Measurements from ENCODE around the gene C8A. TPM values are rescaled to one million over a fixed set of nuclear protein-coding genes. Genes with fewer than 3 reads are reported as not detected.

Gene C8A
- total and polyA plus RNA-seq, 10 of the 15 experiments (the other 5 are each of a cell fraction or from before 2014, with no cell fraction given), result not detected

DNA sequence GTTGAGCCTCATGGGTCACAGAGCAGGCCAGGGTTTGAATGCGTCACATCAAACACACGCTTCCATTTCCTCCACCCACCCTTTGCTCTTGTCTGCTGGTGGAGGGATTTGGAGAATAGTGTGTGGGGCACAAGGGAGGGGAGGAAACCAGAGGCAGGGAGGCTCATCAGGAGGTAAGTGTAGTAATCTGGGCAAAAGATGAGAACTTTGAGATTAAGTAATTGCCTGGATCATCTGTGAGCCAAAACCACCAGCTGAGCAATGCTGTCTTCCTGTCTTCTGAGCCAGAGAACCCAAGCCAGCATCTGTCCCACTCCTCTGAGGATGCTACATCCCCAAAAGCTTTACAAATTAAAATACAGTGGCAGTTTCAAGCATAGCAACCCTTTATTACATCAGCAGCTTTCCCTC, 66.0 kb downstream of the C8A start:
- H3K9me3 ChIP-seq (replicated peaks; ENCODE audit: control insufficient read depth, insufficient read depth, low read length), result no peaks in the 10 kb centered on the region
- CTCF ChIA-PET, result no interaction called here
- no peak overlapping the region for H3K9ac ChIP-seq (ENCODE audit: control insufficient read depth, insufficient read depth, low read length)
- no peaks in the 10 kb centered on the region for H3K36me3 ChIP-seq (ENCODE audit: control insufficient read depth in 2 of 2, insufficient read depth in 2 of 2, low read length in 1 of 2)
- WGBS (ENCODE audit: insufficient coverage, insufficient replicate concordance, low lambda C conversion rate, missing lambda C conversion rate), result 51% methylated on average over 2 of the region's 2 CpGs
- BruUV-seq (replicated peaks), result no TSS peak
- no peaks in the 10 kb centered on the region for H4K20me1 ChIP-seq (ENCODE audit: control insufficient read depth, insufficient read depth)
- in situ Hi-C loops (cut with MboI), result no loop called here
- no peak overlapping the region for H2AFZ ChIP-seq (ENCODE audit: control insufficient read depth, low read depth, low read length)
- no peak for FAIRE-seq
- POLR2A ChIA-PET, result no interaction called here
- intact Hi-C loops (cut with micrococcal nuclease; ENCODE audit: unreplicated experiment), result no loop called here
- no peaks in the 10 kb centered on the region for H3K4me1 ChIP-seq (ENCODE audit: control insufficient read depth, insufficient read depth, low read length)
- RAD21 ChIA-PET (ENCODE audit: unreplicated experiment), result no interaction called here
- no peak overlapping the region for H3K4me3 ChIP-seq
- no peak for ATAC-seq
- no peak for DNase-seq (ENCODE audit: low read depth, low spot score)
- no peaks in the 10 kb centered on the region for H3K79me2 ChIP-seq (ENCODE audit: control insufficient read depth, insufficient read depth, low read length)
- H3K27me3 ChIP-seq (replicated peaks in 1 of 2; ENCODE audit: control insufficient read depth in 2 of 2, insufficient read depth in 2 of 2, low read length in 1 of 2), result no peaks in the 10 kb centered on the region; a peak in 1 of 4 replicates
- no peak overlapping the region for H3K27ac ChIP-seq (ENCODE audit: control insufficient read depth, insufficient read depth)
- TF ChIP-seq TCF7 (IDR thresholded peaks at IDR 0.05; ENCODE audit: borderline replicate concordance) (no peak), SREBF2 (IDR thresholded peaks at IDR 0.05; ENCODE audit: low read length) (no peak), NBN (IDR thresholded peaks at IDR 0.05) (no peak)
- TF ChIP-seq, protein P1, sequence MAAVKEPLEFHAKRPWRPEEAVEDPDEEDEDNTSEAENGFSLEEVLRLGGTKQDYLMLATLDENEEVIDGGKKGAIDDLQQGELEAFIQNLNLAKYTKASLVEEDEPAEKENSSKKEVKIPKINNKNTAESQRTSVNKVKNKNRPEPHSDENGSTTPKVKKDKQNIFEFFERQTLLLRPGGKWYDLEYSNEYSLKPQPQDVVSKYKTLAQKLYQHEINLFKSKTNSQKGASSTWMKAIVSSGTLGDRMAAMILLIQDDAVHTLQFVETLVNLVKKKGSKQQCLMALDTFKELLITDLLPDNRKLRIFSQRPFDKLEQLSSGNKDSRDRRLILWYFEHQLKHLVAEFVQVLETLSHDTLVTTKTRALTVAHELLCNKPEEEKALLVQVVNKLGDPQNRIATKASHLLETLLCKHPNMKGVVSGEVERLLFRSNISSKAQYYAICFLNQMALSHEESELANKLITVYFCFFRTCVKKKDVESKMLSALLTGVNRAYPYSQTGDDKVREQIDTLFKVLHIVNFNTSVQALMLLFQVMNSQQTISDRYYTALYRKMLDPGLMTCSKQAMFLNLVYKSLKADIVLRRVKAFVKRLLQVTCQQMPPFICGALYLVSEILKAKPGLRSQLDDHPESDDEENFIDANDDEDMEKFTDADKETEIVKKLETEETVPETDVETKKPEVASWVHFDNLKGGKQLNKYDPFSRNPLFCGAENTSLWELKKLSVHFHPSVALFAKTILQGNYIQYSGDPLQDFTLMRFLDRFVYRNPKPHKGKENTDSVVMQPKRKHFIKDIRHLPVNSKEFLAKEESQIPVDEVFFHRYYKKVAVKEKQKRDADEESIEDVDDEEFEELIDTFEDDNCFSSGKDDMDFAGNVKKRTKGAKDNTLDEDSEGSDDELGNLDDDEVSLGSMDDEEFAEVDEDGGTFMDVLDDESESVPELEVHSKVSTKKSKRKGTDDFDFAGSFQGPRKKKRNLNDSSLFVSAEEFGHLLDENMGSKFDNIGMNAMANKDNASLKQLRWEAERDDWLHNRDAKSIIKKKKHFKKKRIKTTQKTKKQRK (IDR thresholded peaks at IDR 0.05; ENCODE audit: low read depth, low read length), result no peak
- TF ChIP-seq, protein P2, sequence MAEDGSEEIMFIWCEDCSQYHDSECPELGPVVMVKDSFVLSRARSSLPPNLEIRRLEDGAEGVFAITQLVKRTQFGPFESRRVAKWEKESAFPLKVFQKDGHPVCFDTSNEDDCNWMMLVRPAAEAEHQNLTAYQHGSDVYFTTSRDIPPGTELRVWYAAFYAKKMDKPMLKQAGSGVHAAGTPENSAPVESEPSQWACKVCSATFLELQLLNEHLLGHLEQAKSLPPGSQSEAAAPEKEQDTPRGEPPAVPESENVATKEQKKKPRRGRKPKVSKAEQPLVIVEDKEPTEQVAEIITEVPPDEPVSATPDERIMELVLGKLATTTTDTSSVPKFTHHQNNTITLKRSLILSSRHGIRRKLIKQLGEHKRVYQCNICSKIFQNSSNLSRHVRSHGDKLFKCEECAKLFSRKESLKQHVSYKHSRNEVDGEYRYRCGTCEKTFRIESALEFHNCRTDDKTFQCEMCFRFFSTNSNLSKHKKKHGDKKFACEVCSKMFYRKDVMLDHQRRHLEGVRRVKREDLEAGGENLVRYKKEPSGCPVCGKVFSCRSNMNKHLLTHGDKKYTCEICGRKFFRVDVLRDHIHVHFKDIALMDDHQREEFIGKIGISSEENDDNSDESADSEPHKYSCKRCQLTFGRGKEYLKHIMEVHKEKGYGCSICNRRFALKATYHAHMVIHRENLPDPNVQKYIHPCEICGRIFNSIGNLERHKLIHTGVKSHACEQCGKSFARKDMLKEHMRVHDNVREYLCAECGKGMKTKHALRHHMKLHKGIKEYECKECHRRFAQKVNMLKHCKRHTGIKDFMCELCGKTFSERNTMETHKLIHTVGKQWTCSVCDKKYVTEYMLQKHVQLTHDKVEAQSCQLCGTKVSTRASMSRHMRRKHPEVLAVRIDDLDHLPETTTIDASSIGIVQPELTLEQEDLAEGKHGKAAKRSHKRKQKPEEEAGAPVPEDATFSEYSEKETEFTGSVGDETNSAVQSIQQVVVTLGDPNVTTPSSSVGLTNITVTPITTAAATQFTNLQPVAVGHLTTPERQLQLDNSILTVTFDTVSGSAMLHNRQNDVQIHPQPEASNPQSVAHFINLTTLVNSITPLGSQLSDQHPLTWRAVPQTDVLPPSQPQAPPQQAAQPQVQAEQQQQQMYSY (CRISPR knock-in tag; IDR thresholded peaks at IDR 0.05), result no peak
- TF ChIP-seq, protein P3, sequence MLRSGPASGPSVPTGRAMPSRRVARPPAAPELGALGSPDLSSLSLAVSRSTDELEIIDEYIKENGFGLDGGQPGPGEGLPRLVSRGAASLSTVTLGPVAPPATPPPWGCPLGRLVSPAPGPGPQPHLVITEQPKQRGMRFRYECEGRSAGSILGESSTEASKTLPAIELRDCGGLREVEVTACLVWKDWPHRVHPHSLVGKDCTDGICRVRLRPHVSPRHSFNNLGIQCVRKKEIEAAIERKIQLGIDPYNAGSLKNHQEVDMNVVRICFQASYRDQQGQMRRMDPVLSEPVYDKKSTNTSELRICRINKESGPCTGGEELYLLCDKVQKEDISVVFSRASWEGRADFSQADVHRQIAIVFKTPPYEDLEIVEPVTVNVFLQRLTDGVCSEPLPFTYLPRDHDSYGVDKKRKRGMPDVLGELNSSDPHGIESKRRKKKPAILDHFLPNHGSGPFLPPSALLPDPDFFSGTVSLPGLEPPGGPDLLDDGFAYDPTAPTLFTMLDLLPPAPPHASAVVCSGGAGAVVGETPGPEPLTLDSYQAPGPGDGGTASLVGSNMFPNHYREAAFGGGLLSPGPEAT (IDR thresholded peaks at IDR 0.05; ENCODE audit: low read depth), result no peak
- SMC1A ChIA-PET (ENCODE audit: uncharacterized antibody, unreplicated experiment), result no interaction called here
- no peak overlapping the region for H3K4me2 ChIP-seq (ENCODE audit: control insufficient read depth, insufficient read depth)

Data from GM12878 (cell line).